Activated naive CD8-positive, alpha-beta T cell (primary cell): ENCODE results near the gene LGR5.
A peak's percentile ranks its signal among the peaks of the same experiment; 100 is the strongest.

Source experiments
- H3K27ac Mint-ChIP-seq: one replicate; pipeline ENCODE4 v1.8.0; 2021; ENCODE audit warnings: mixed read lengths
- H3K27me3 Mint-ChIP-seq: one replicate; pipeline ENCODE4 v1.8.0; 2021; ENCODE audit warnings: mixed read lengths
- H3K36me3 Mint-ChIP-seq: one replicate; pipeline ENCODE4 v1.8.0; 2021; ENCODE audit warnings: mixed read lengths
- H3K4me1 Mint-ChIP-seq: one replicate; pipeline ENCODE4 v1.8.0; 2021; ENCODE audit warnings: low read depth, mixed read lengths
- H3K4me3 Mint-ChIP-seq: one replicate; pipeline ENCODE4 v1.8.0; 2021; ENCODE audit warnings: mild to moderate bottlenecking, mixed read lengths
- H3K9me3 Mint-ChIP-seq: one replicate; pipeline ENCODE4 v1.8.0; 2021; ENCODE audit warnings: low read depth, mixed read lengths

LGR5 gene

DNA sequence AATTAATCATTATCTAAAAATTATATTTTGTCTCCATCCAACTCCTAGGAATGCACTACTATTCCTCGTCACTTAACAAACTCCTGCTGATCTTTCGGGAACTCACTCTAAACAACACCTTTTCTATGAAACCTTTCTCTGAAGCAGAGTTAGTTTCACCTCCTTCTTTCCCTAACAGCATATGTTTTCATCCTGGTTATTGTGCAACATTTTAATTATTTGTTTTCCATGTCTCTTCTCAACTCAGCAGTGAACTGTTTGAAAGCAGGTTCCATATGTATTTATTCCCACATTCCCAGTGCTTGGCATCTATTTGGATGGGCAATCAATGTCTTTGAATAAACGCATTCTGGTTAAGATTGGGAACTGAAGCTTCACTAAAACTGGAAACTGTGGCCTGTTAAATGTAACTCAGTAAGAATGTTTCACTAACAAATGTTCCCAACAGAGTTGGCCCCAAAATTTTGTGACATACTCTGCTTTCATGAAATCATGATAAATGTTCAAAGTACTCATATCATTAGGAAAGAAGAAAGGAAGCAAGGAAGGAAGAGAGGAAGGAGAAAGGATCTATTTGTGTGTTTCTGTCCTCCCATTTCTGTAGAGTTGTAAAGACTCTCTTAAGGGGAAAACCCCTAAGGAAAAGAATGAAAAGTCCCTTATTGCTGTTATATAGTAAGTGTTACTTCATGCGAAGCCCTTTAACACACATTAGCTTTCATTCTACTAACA, 13.9 kb upstream of the LGR5 start:
- H3K4me1 Mint-ChIP-seq, result no peaks in the 10 kb centered on the region
- H3K27me3 Mint-ChIP-seq, result peaks cover 31% of the 10 kb centered on the region
- H3K27ac Mint-ChIP-seq, result peak overlapping the region; percentile 12
- no peaks in the 10 kb centered on the region for H3K9me3 Mint-ChIP-seq
- H3K4me3 Mint-ChIP-seq, result no peak overlapping the region
- H3K36me3 Mint-ChIP-seq, result no peaks in the 10 kb centered on the region

DNA sequence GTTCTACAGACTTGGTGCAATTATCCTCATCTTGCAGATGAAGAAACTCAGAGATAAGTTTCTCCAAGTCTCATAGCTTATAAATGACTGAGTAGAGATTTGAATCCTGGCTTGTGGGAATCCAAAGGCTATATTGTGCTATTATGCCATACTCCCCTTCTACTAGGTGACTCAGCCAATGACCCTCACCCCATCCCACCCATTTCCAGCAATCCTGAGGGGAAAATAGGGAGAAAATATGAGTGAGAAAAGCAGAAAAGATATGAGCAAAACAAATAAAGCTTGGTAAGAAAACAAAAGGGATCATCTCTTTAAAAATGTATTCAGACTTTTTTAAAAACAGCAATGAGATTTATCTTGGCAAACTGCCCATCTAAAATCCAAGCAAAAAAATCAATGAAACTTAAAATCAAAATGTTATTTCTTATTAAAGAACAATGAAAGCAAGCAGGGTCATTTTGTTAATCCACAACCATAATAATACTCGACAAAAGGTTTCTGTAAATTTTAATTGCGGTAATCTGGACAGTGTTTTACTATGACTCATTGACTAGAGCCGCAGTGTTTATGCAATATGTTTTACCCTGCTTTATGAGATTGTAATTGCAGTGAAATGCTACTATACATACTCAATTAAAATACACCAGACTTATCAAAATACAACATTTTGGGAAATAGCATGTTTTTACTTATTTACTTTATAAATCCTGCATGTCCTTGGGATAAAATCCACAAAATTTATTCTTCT, 13.1 kb upstream of the LGR5 start:
- Mint-ChIP-seq H3K36me3 (no peaks in the 10 kb centered on the region), H3K4me1 (no peaks in the 10 kb centered on the region), H3K4me3 (no peak overlapping the region), H3K27ac (no peak overlapping the region), H3K9me3 (no peaks in the 10 kb centered on the region), H3K27me3 (peaks cover 31% of the 10 kb centered on the region)

- no peak overlapping the region for H3K27ac Mint-ChIP-seq
- peaks cover 9% of the 10 kb centered on the region for H3K9me3 Mint-ChIP-seq
- peaks cover 4% of the 10 kb centered on the region for H3K36me3 Mint-ChIP-seq
- H3K27me3 Mint-ChIP-seq, result peaks cover 29% of the 10 kb centered on the region
- H3K4me1 Mint-ChIP-seq, result no peaks in the 10 kb centered on the region
- H3K4me3 Mint-ChIP-seq, result no peak overlapping the region
These were observed 8.8 kb upstream of the LGR5 start for GRCh38 chr12:71430756-71431155.

DNA sequence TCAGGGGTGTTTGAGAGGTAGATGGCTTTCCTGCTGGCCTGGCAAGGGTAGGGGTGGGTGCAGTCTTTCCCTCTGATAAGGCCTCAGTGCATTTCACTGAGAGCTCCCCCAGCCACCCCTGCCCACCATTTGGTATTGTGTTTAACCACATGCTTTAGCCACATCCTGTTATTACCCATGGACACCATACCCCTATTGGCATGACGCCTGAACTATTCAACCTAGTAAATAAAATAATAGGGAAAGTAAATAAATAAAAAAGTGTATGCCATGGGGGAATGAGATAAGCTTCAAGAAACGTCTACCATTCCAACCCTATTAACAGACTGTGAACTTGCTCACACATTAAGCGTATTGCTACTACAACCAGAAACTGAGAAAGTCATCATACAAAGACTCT, 7.6 kb upstream of the LGR5 start:
- Mint-ChIP-seq H3K4me3 (no peak overlapping the region), H3K9me3 (peaks cover 14% of the 10 kb centered on the region), H3K4me1 (no peaks in the 10 kb centered on the region), H3K36me3 (peaks cover 5% of the 10 kb centered on the region), H3K27ac (no peak overlapping the region), H3K27me3 (peaks cover 28% of the 10 kb centered on the region)

DNA sequence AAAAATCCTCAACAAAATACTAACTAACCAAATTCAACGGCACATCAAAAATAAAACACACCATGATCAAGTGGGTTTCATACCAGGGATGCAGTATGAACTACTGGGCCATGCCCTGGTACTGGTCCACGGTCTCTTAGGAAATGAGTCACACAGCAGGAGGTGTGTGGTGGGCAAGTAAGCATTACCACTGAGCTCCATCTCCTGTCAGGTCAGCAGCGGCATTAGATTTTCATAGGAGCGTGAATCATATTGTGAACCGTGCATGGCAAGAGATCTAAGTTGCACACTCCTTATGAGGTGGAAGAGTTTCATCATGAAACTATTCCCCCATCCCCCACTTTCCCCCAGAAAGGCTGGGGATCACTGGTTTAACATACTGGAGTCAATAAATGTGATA, 6.7 kb upstream of the LGR5 start:
- Mint-ChIP-seq H3K4me1 (no peaks in the 10 kb centered on the region), H3K27me3 (peaks cover 31% of the 10 kb centered on the region), H3K36me3 (peaks cover 5% of the 10 kb centered on the region), H3K9me3 (peaks cover 20% of the 10 kb centered on the region), H3K27ac (no peak overlapping the region), H3K4me3 (no peak overlapping the region)

DNA sequence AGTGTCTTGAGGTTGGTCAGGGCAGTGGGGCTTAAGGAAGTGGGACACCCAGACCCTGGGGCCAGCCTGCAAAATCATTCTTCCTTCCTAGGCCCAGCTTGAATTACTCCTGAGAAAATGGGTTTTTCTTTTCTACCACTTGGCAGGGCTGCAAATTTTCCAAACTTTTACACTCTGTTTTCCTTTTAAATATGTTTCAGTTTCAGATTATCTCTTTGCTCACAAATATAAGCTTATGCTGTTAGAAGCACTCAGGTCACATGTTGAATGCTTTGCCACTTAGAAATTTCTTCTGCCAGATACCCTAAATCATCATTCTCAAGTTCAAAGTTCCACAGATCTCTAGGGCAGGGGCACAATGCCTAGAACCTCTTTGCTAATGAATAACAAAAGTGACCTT, 2.9 kb upstream of the LGR5 start:
- no peak overlapping the region for H3K27ac Mint-ChIP-seq
- peaks cover 5% of the 10 kb centered on the region for H3K36me3 Mint-ChIP-seq
- H3K4me1 Mint-ChIP-seq, result peaks cover 23% of the 10 kb centered on the region
- H3K9me3 Mint-ChIP-seq, result peaks cover 20% of the 10 kb centered on the region
- no peak overlapping the region for H3K4me3 Mint-ChIP-seq
- peaks cover 45% of the 10 kb centered on the region for H3K27me3 Mint-ChIP-seq

- Mint-ChIP-seq H3K27me3 (peaks cover 44% of the 10 kb centered on the region), H3K4me3 (peak overlapping the region; percentile 88), H3K27ac (no peak overlapping the region), H3K36me3 (peaks cover 5% of the 10 kb centered on the region), H3K4me1 (peaks cover 23% of the 10 kb centered on the region), H3K9me3 (peaks cover 20% of the 10 kb centered on the region)
These were observed 782 bp upstream of the LGR5 start for GRCh38 chr12:71438670-71439361.

DNA sequence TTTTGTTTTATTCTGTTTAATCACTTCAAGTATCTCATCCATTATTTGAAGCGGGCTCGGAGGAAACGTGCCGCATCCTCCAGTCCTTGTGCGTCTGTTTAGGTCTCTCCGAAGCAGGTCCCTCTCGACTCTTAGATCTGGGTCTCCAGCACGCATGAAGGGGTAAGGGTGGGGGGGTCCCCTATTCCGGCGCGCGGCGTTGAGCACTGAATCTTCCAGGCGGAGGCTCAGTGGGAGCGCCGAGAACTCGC, 311 bp upstream of the LGR5 start:
- H3K27me3 Mint-ChIP-seq, result peaks cover 42% of the 10 kb centered on the region
- peaks cover 23% of the 10 kb centered on the region for H3K4me1 Mint-ChIP-seq
- H3K9me3 Mint-ChIP-seq, result peaks cover 20% of the 10 kb centered on the region
- H3K36me3 Mint-ChIP-seq, result peaks cover 5% of the 10 kb centered on the region
- H3K4me3 Mint-ChIP-seq, result peak overlapping the region; percentile 88
- H3K27ac Mint-ChIP-seq, result no peak overlapping the region

DNA sequence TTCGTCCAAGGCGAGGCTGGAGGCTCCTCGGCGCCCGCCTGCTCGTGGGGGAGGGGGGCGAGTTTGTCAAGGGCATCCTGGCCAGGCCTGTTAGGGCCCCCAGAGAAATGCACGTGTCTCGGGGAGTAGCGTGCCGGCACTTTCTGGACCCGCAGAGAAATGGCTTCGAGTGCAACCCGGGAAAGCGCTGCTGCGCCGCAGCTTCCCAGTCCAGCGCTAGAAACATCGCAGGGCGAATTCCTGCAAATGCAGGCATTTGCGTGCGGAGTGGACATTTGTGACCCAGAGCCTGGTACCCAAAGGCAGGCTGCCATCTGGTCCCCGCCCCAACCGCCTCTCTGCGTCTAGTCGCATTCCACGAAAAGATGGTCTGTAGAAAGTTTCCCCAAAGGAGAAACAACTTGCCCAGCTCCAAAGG, 756 bp downstream of the LGR5 start:
- Mint-ChIP-seq H3K36me3 (peaks cover 4% of the 10 kb centered on the region), H3K4me1 (peaks cover 23% of the 10 kb centered on the region), H3K9me3 (peaks cover 15% of the 10 kb centered on the region), H3K4me3 (peak overlapping the region; percentile 80), H3K27me3 (peaks cover 45% of the 10 kb centered on the region), H3K27ac (no peak overlapping the region)

DNA sequence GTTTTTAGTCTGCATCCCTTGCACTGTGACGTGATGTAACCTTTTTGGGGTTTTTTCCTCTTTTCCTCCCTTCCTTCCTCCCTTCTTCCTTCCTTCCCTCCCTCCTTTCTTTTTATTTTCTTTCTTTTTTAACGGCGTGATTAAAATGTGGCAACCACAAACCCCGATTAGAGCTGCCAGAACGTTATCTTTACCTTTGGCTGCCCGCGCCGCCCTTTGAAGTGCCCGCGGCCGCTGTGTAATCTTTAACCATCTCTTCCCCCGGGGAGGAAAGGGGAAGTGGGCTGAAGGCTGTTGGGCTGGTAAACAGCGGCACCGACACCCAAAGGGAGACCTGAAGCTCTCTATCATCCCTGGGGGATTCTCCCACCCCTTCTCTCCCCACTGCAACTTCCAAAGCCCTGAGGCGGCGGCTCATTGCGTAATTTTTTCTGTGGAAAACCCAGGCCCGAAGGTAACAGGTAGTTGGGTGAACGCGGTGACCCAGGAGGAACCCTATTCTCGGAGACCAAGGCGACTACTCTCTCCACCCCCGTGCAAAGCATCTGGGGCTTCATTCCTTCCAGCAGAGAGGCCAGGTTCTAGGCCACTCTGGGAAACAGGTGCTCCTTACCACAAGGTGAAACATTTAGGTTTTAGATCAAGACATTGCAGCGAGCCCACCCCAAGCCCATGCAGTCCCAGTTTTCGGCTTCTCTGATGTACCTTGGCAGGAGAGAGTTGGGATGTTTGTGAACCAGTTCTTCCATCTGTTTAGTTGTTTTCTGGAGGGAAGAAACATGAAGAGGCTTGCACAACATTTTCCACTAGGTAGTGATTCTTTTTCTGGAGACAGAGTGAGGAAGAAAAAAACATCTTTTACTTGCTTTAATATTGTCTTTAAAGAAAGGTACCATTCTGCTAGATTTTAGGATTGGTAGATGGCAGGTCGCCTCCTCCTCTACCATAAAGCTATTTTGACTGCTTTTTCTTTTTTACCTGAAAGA, 1.5 kb downstream of the LGR5 start:
- H3K27me3 Mint-ChIP-seq, result peaks cover 42% of the 10 kb centered on the region
- H3K9me3 Mint-ChIP-seq, result peaks cover 9% of the 10 kb centered on the region
- no peaks in the 10 kb centered on the region for H3K36me3 Mint-ChIP-seq
- no peak overlapping the region for H3K27ac Mint-ChIP-seq
- peak overlapping the region; percentile 80 for H3K4me3 Mint-ChIP-seq
- peaks cover 23% of the 10 kb centered on the region for H3K4me1 Mint-ChIP-seq

GRCh38 chr12:71441836-71442566, 2.4 kb downstream of the LGR5 start:
- Mint-ChIP-seq H3K27me3 (peaks cover 42% of the 10 kb centered on the region), H3K9me3 (peaks cover 6% of the 10 kb centered on the region), H3K4me3 (no peak overlapping the region), H3K4me1 (peaks cover 23% of the 10 kb centered on the region), H3K36me3 (no peaks in the 10 kb centered on the region), H3K27ac (no peak overlapping the region)

DNA sequence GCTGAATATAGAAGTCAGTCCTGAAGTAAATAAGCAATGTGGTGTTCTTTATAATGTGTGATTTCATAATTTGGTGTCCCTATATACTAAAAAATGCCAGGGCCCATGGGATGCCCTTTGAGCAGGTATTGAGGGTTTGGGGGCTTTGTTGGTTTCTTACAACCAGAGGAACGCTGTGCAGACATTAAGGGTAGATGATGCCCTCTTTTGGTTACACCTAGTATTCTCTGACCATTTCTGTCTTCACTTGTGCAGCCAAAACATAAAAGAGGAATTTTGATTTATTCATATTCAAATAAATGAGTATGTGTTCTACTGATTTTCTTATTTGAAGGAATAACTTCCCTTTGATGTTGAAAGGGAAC, 3.0 kb downstream of the LGR5 start:
- no peaks in the 10 kb centered on the region for H3K36me3 Mint-ChIP-seq
- no peak overlapping the region for H3K4me3 Mint-ChIP-seq
- H3K9me3 Mint-ChIP-seq, result peaks cover under 1% of the 10 kb centered on the region
- peaks cover 38% of the 10 kb centered on the region for H3K27me3 Mint-ChIP-seq
- no peak overlapping the region for H3K27ac Mint-ChIP-seq
- peaks cover 23% of the 10 kb centered on the region for H3K4me1 Mint-ChIP-seq

GRCh38 chr12:71445071-71445470, 5.5 kb downstream of the LGR5 start:
- no peak overlapping the region for H3K4me3 Mint-ChIP-seq
- H3K27me3 Mint-ChIP-seq, result peaks cover 23% of the 10 kb centered on the region
- H3K4me1 Mint-ChIP-seq, result peaks cover 14% of the 10 kb centered on the region
- no peaks in the 10 kb centered on the region for H3K9me3 Mint-ChIP-seq
- H3K36me3 Mint-ChIP-seq, result no peaks in the 10 kb centered on the region
- no peak overlapping the region for H3K27ac Mint-ChIP-seq

DNA sequence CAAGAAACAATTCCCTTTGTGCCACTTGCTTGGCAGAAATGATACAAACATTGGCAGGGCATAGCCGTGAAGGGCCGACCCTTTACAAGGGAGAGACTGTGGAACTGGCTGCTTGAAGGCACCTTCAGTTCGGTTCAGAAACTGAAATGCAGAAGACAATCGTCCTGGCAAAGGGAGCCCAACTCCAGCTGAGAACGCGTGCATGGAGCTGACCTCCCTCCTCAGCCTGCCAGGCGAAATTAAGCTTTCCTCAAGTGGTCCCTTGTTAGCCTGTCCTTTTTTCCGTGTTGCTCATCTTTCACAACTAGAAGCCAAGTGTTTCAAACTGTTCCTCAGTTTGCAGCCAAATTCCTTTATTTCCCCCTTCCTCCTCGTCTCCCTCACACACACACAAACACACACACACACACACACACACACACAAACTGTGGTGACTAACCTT, 8.1 kb downstream of the LGR5 start:
- Mint-ChIP-seq H3K27ac (no peak overlapping the region), H3K36me3 (no peaks in the 10 kb centered on the region), H3K27me3 (peaks cover 18% of the 10 kb centered on the region), H3K9me3 (no peaks in the 10 kb centered on the region), H3K4me1 (no peaks in the 10 kb centered on the region), H3K4me3 (no peak overlapping the region)
